Karpas-422 (cell line): ENCODE results near the gene TBX5. TPM values are rescaled to one million over a fixed set of nuclear protein-coding genes. Genes with fewer than 3 reads are reported as not detected.

Source experiments
- DNase-seq: peaks from one replicate; pipeline ENCODE4 v3.0.0-alpha.2; 2015
- H2AFZ ChIP-seq: fragments of 200-600 bp; sonication (generic); 2 replicates; pipeline ENCODE4 v1.6.1; 2014; ENCODE audit warnings: antibody characterized with exemption, low read length, mixed read lengths
- H3K27ac ChIP-seq: fragments of 200-600 bp; sonication (generic); 2 replicates; pipeline ENCODE4 v1.5.1; 2014; ENCODE audit warnings: mild to moderate bottlenecking, low read length, moderate library complexity
- H3K27me3 ChIP-seq: fragments of 200-600 bp; sonication (generic); 2 replicates; pipeline ENCODE4 v1.6.1; 2014; ENCODE audit warnings: low read length, mixed read lengths
- H3K36me3 ChIP-seq: fragments of 200-600 bp; sonication (generic); 2 replicates; pipeline ENCODE4 v1.6.1; 2014; ENCODE audit warnings: low read length, mixed read lengths; ENCODE audit not compliant: insufficient read depth
- H3K4me1 ChIP-seq: fragments of 200-600 bp; sonication (generic); 2 replicates; pipeline ENCODE4 v1.6.1; 2014; ENCODE audit warnings: mild to moderate bottlenecking, low read length, mixed read lengths
- H3K4me2 ChIP-seq: fragments of 200-600 bp; sonication (generic); 2 replicates; pipeline ENCODE4 v1.6.1; 2014; ENCODE audit warnings: low read length, low read depth, mild to moderate bottlenecking; ENCODE audit not compliant: poor library complexity, severe bottlenecking
- H3K4me3 ChIP-seq: fragments of 200-600 bp; sonication (generic); 2 replicates; pipeline ENCODE4 v1.5.1; 2014; ENCODE audit warnings: mild to moderate bottlenecking, antibody characterized with exemption, low read length, mixed read lengths
- H3K79me2 ChIP-seq: fragments of 200-600 bp; sonication (generic); 2 replicates; pipeline ENCODE4 v1.6.1; 2014; ENCODE audit warnings: mild to moderate bottlenecking, low read length, mixed read lengths
- H3K9ac ChIP-seq: fragments of 200-600 bp; sonication (generic); 2 replicates; pipeline ENCODE4 v1.6.0; 2014; ENCODE audit warnings: low read length
- H3K9me2 ChIP-seq: fragments of 200-600 bp; sonication (generic), shearing (Covaris generic); replicated peaks from 2 replicates; pipeline ENCODE4 v1.6.0; 2014; ENCODE audit warnings: mild to moderate bottlenecking, low read length, moderate library complexity; ENCODE audit not compliant: insufficient read depth
- H3K9me3 ChIP-seq: fragments of 300-700, 200-600 bp; sonication (generic); 2 replicates; pipeline ENCODE4 v1.6.1; 2014; ENCODE audit warnings: low read length, mixed read lengths
- H4K20me1 ChIP-seq: fragments of 200-600 bp; sonication (generic); 2 replicates; pipeline ENCODE4 v1.6.1; 2014; ENCODE audit warnings: mild to moderate bottlenecking, antibody characterized with exemption, low read length, low read depth; ENCODE audit not compliant: insufficient read depth
- total RNA-seq: library from RNA; depleted of rRNA; stranded (reverse); fragments of >200 nt; shearing (Covaris generic); gene quantifications from 2 replicates; pipeline ENCODE4 v1.2.3, GENCODE V29; 2014; ENCODE audit warnings: low replicate concordance

Gene TBX5
- total RNA-seq, 1 experiment from 2014 or later: not detected

- Histone ChIP-seq H3K4me2 (no peak overlapping the region), H3K4me3 (no peak overlapping the region), H4K20me1 (no peaks in the 10 kb centered on the region), H3K27ac (no peak overlapping the region), H2AFZ (no peak overlapping the region), H3K27me3 (no peaks in the 10 kb centered on the region), H3K9me2 (no peaks in the 10 kb centered on the region), H3K36me3 (no peaks in the 10 kb centered on the region), H3K9ac (no peak overlapping the region), H3K9me3 (no peaks in the 10 kb centered on the region), H3K79me2 (no peaks in the 10 kb centered on the region), H3K4me1 (no peaks in the 10 kb centered on the region)
- DNase-seq: no peak
These were observed 62.2 kb downstream of the TBX5 start for GRCh38 chr12:114343585-114344302.

DNA sequence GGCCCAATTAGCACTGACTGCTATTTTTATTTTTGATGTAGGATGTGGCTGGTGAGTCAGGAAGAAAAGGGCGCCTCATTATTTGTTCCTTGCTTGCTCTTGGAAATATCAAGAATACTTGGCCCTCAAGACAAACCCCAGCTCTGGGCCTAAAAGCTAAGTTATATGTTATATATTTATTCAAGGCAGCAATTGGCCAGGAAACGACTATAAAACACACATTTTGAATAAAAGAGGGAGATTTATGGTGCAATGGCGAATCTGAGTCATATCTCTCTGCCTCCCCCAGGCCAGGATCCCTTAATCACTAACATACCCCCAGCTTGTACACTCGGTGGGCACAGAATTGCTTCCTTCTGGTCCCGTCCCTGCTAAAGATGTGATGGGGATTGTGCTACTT is 63.3 kb downstream of the TBX5 start:
- Histone ChIP-seq H3K27me3 (no peaks in the 10 kb centered on the region), H3K79me2 (no peaks in the 10 kb centered on the region), H3K36me3 (no peaks in the 10 kb centered on the region), H3K9ac (no peak overlapping the region), H4K20me1 (no peaks in the 10 kb centered on the region), H3K9me3 (no peaks in the 10 kb centered on the region), H3K4me1 (no peaks in the 10 kb centered on the region), H2AFZ (no peak overlapping the region), H3K9me2 (no peaks in the 10 kb centered on the region), H3K27ac (no peak overlapping the region), H3K4me3 (no peak overlapping the region), H3K4me2 (no peak overlapping the region)
- DNase-seq: no peak

- Histone ChIP-seq H2AFZ (no peak overlapping the region), H3K4me1 (no peaks in the 10 kb centered on the region), H3K36me3 (no peaks in the 10 kb centered on the region), H3K79me2 (no peaks in the 10 kb centered on the region), H3K9me2 (no peaks in the 10 kb centered on the region), H3K4me2 (no peak overlapping the region), H3K9me3 (no peaks in the 10 kb centered on the region), H3K27ac (no peak overlapping the region), H4K20me1 (no peaks in the 10 kb centered on the region), H3K4me3 (no peak overlapping the region), H3K27me3 (no peaks in the 10 kb centered on the region), H3K9ac (no peak overlapping the region)
- DNase-seq: no peak
These were observed 64.3 kb downstream of the TBX5 start for GRCh38 chr12:114341635-114342034.

GRCh38 chr12:114340231-114340630 is 65.7 kb downstream of the TBX5 start:
- no peak overlapping the region for H3K27ac ChIP-seq
- DNase-seq: no peak

DNA sequence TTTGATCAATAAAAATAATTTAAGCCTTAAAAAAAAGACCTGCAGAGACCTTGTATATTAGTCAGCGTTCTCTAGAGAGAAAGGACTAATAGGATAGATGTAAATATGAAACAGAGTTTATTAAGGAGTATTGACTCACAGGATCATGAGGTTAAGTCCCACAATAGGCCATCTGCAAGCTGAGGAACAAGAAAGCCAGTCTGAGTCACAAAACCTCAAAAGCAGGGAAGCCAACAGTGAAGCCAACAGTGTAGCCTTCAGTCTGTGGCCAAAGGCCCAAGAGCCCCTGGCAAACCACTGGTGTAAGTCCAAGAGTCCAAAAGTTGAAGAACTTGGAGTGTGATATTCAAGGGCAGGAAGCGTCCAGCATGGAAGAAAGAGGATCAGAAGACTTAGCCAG is 66.3 kb downstream of the TBX5 start:
- Histone ChIP-seq H3K27me3 (no peaks in the 10 kb centered on the region), H3K4me1 (no peaks in the 10 kb centered on the region), H3K9me3 (no peaks in the 10 kb centered on the region), H3K9me2 (no peaks in the 10 kb centered on the region), H3K79me2 (no peaks in the 10 kb centered on the region), H3K27ac (no peak overlapping the region), H4K20me1 (no peaks in the 10 kb centered on the region), H3K4me3 (no peak overlapping the region), H3K4me2 (no peak overlapping the region), H3K9ac (no peak overlapping the region), H3K36me3 (no peaks in the 10 kb centered on the region), H2AFZ (no peak overlapping the region)
- no peak for DNase-seq

More at GRCh38 chr12:114340231-114340630, 65.7 kb downstream of the TBX5 start:
- Histone ChIP-seq H3K27me3 (no peaks in the 10 kb centered on the region), H3K79me2 (no peaks in the 10 kb centered on the region), H3K4me2 (no peak overlapping the region), H3K4me1 (no peaks in the 10 kb centered on the region), H3K9me3 (no peaks in the 10 kb centered on the region), H3K36me3 (no peaks in the 10 kb centered on the region), H2AFZ (no peak overlapping the region), H3K4me3 (no peak overlapping the region), H3K9me2 (no peaks in the 10 kb centered on the region), H3K9ac (no peak overlapping the region), H4K20me1 (no peaks in the 10 kb centered on the region)

GRCh38 chr12:114335607-114336006 is 70.3 kb downstream of the TBX5 start:
- no peaks in the 10 kb centered on the region for H4K20me1 ChIP-seq
- no peak for DNase-seq
- no peaks in the 10 kb centered on the region for H3K27me3 ChIP-seq
- H3K9me3 ChIP-seq: no peaks in the 10 kb centered on the region
- no peak overlapping the region for H3K9ac ChIP-seq
- no peak overlapping the region for H3K27ac ChIP-seq
- H2AFZ ChIP-seq: no peak overlapping the region
- H3K9me2 ChIP-seq: no peaks in the 10 kb centered on the region
- no peak overlapping the region for H3K4me2 ChIP-seq
- H3K4me1 ChIP-seq: no peaks in the 10 kb centered on the region
- H3K4me3 ChIP-seq: no peak overlapping the region
- no peaks in the 10 kb centered on the region for H3K79me2 ChIP-seq
- H3K36me3 ChIP-seq: no peaks in the 10 kb centered on the region

DNA sequence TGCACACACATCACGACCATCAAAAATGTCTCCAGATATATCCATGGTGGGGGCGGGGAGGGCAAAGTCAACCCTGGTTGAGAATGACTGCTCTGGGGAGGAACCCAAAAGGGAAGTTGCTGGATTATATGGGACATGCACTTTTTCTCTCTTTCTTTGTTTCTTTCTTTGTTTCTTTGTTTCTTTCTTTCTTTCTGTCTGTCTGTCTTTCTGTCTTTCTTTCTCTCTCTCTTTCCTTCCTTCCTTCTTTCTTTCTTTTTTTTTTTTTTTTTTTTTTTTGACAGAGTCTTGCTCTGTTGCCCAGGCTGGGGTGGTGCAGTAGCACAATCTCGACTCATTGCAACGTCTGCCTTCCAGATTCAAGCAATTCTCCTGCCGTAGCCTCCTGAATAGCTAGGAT is 71.5 kb downstream of the TBX5 start:
- H4K20me1 ChIP-seq: no peaks in the 10 kb centered on the region
- no peaks in the 10 kb centered on the region for H3K9me2 ChIP-seq
- H3K27me3 ChIP-seq: no peaks in the 10 kb centered on the region
- no peaks in the 10 kb centered on the region for H3K79me2 ChIP-seq
- no peak overlapping the region for H3K4me2 ChIP-seq
- H3K27ac ChIP-seq: no peak overlapping the region
- no peak overlapping the region for H3K4me3 ChIP-seq
- H3K36me3 ChIP-seq: no peaks in the 10 kb centered on the region
- H3K4me1 ChIP-seq: no peaks in the 10 kb centered on the region
- DNase-seq: no peak
- no peaks in the 10 kb centered on the region for H3K9me3 ChIP-seq
- H3K9ac ChIP-seq: no peak overlapping the region
- H2AFZ ChIP-seq: no peak overlapping the region

GRCh38 chr12:114328292-114328691 is 77.7 kb downstream of the TBX5 start:
- Histone ChIP-seq H3K9me3 (no peaks in the 10 kb centered on the region), H3K9me2 (no peaks in the 10 kb centered on the region), H2AFZ (no peak overlapping the region), H3K4me2 (no peak overlapping the region), H3K79me2 (no peaks in the 10 kb centered on the region), H3K27ac (no peak overlapping the region), H3K27me3 (no peaks in the 10 kb centered on the region), H4K20me1 (no peaks in the 10 kb centered on the region), H3K36me3 (no peaks in the 10 kb centered on the region), H3K4me3 (no peak overlapping the region), H3K9ac (no peak overlapping the region), H3K4me1 (no peaks in the 10 kb centered on the region)
- DNase-seq: no peak
